Measurements from ENCODE around the gene RASA2. TPM values are rescaled to one million over a fixed set of nuclear protein-coding genes. Genes with fewer than 3 reads are reported as not detected.
A peak's percentile ranks its signal among the peaks of the same experiment; 100 is the strongest.

The RASA2 gene
- total and polyA plus RNA-seq, 9 of the 15 experiments (the other 6 are each of a cell fraction or from before 2014, with no cell fraction given) = 2.0 to 12.8 (median 9.5) TPM

- TF ChIP-seq, protein P1, sequence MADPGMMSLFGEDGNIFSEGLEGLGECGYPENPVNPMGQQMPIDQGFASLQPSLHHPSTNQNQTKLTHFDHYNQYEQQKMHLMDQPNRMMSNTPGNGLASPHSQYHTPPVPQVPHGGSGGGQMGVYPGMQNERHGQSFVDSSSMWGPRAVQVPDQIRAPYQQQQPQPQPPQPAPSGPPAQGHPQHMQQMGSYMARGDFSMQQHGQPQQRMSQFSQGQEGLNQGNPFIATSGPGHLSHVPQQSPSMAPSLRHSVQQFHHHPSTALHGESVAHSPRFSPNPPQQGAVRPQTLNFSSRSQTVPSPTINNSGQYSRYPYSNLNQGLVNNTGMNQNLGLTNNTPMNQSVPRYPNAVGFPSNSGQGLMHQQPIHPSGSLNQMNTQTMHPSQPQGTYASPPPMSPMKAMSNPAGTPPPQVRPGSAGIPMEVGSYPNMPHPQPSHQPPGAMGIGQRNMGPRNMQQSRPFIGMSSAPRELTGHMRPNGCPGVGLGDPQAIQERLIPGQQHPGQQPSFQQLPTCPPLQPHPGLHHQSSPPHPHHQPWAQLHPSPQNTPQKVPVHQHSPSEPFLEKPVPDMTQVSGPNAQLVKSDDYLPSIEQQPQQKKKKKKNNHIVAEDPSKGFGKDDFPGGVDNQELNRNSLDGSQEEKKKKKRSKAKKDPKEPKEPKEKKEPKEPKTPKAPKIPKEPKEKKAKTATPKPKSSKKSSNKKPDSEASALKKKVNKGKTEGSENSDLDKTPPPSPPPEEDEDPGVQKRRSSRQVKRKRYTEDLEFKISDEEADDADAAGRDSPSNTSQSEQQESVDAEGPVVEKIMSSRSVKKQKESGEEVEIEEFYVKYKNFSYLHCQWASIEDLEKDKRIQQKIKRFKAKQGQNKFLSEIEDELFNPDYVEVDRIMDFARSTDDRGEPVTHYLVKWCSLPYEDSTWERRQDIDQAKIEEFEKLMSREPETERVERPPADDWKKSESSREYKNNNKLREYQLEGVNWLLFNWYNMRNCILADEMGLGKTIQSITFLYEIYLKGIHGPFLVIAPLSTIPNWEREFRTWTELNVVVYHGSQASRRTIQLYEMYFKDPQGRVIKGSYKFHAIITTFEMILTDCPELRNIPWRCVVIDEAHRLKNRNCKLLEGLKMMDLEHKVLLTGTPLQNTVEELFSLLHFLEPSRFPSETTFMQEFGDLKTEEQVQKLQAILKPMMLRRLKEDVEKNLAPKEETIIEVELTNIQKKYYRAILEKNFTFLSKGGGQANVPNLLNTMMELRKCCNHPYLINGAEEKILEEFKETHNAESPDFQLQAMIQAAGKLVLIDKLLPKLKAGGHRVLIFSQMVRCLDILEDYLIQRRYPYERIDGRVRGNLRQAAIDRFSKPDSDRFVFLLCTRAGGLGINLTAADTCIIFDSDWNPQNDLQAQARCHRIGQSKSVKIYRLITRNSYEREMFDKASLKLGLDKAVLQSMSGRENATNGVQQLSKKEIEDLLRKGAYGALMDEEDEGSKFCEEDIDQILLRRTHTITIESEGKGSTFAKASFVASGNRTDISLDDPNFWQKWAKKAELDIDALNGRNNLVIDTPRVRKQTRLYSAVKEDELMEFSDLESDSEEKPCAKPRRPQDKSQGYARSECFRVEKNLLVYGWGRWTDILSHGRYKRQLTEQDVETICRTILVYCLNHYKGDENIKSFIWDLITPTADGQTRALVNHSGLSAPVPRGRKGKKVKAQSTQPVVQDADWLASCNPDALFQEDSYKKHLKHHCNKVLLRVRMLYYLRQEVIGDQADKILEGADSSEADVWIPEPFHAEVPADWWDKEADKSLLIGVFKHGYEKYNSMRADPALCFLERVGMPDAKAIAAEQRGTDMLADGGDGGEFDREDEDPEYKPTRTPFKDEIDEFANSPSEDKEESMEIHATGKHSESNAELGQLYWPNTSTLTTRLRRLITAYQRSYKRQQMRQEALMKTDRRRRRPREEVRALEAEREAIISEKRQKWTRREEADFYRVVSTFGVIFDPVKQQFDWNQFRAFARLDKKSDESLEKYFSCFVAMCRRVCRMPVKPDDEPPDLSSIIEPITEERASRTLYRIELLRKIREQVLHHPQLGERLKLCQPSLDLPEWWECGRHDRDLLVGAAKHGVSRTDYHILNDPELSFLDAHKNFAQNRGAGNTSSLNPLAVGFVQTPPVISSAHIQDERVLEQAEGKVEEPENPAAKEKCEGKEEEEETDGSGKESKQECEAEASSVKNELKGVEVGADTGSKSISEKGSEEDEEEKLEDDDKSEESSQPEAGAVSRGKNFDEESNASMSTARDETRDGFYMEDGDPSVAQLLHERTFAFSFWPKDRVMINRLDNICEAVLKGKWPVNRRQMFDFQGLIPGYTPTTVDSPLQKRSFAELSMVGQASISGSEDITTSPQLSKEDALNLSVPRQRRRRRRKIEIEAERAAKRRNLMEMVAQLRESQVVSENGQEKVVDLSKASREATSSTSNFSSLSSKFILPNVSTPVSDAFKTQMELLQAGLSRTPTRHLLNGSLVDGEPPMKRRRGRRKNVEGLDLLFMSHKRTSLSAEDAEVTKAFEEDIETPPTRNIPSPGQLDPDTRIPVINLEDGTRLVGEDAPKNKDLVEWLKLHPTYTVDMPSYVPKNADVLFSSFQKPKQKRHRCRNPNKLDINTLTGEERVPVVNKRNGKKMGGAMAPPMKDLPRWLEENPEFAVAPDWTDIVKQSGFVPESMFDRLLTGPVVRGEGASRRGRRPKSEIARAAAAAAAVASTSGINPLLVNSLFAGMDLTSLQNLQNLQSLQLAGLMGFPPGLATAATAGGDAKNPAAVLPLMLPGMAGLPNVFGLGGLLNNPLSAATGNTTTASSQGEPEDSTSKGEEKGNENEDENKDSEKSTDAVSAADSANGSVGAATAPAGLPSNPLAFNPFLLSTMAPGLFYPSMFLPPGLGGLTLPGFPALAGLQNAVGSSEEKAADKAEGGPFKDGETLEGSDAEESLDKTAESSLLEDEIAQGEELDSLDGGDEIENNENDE (IDR thresholded peaks at IDR 0.05; ENCODE audit: low read depth, low read length) = no peak
- TF ChIP-seq STAG1 (CRISPR knock-in tag; IDR thresholded peaks at IDR 0.05; ENCODE audit: borderline replicate concordance) (peak; percentile 88), JUN (IDR thresholded peaks at IDR 0.05; ENCODE audit: borderline replicate concordance, low read depth, low read length) (0 out of 2 replicates have a peak, but pooled peaks have one; percentile 12), JUN (CRISPR knock-in tag; IDR thresholded peaks at IDR 0.05; ENCODE audit: borderline replicate concordance) (no peak), CLOCK (CRISPR knock-in tag; IDR thresholded peaks at IDR 0.05; ENCODE audit: borderline replicate concordance) (no peak), CHD4 (IDR thresholded peaks at IDR 0.05; ENCODE audit: insufficient read depth, insufficient replicate concordance, low read depth, low read length, poor library complexity, severe bottlenecking) (no peak), TEAD2 (tag; IDR thresholded peaks at IDR 0.05) (peak; percentile 20; the same call in 1 of the 2 replicates), SFPQ (IDR thresholded peaks at IDR 0.05; ENCODE audit: low read depth, low read length) (no peak), ZFP36 (IDR thresholded peaks at IDR 0.05; ENCODE audit: low read depth, low read length, partially characterized antibody) (no peak)
Measured at GRCh38 chr3:141460097-141460704, 26.6 kb upstream of the RASA2 start (continued).

All from K562 (cell line).